Natural killer cell (primary cell): ENCODE data around the gene SETDB1. TPM values are rescaled to one million over a fixed set of nuclear protein-coding genes. Genes with fewer than 3 reads are reported as not detected.

Experiments used
- ATAC-seq, 3 donors: fragments of 150-1000 bp in 2 of 3; fragments of 200-7000 bp in 1 of 3; cut with Tn5 transposase; 1 replicate in 1 of 3; 2 replicates in 2 of 3; pipeline ENCODE4 v1.10.0; 2021; ENCODE audit warnings: mild to moderate bottlenecking in 2 of 3, moderate library complexity in 2 of 3
- DNase-seq, 2 donors: peaks; one replicate each; pipeline versions ENCODE4 v3.0.0 to v3.0.0-alpha.2; 2013 to 2021; ENCODE audit warnings: mixed read lengths in 1 of 2
- H3K27ac ChIP-seq: one replicate; pipeline ENCODE4 v1.5.1; 2013; ENCODE audit warnings: mild to moderate bottlenecking, low read length
- H3K27me3 ChIP-seq: one replicate; pipeline ENCODE4 v1.6.1; 2013; ENCODE audit warnings: low read length; ENCODE audit not compliant: control insufficient read depth, insufficient read depth
- H3K36me3 ChIP-seq: one replicate; pipeline ENCODE4 v1.6.1; 2013; ENCODE audit warnings: low read length; ENCODE audit not compliant: control insufficient read depth, insufficient read depth
- H3K4me1 ChIP-seq: one replicate; pipeline ENCODE4 v1.6.1; 2013; ENCODE audit warnings: low read length; ENCODE audit not compliant: control insufficient read depth, insufficient read depth
- H3K4me3 ChIP-seq: one replicate; pipeline ENCODE4 v1.5.1; 2013; ENCODE audit warnings: low read length
- H3K9me3 ChIP-seq: one replicate; pipeline ENCODE4 v1.6.1; 2013; ENCODE audit warnings: low read length; ENCODE audit not compliant: control insufficient read depth, insufficient read depth
- H3K27ac Mint-ChIP-seq, 2 donors: one replicate each; pipeline ENCODE4 v1.8.0; 2022; ENCODE audit warnings: mild to moderate bottlenecking in 2 of 2, mixed read lengths in 2 of 2, moderate library complexity in 1 of 2
- H3K27me3 Mint-ChIP-seq, 2 donors: one replicate each; pipeline ENCODE4 v1.8.0; 2022; ENCODE audit warnings: low read depth in 2 of 2, mixed read lengths in 2 of 2
- H3K36me3 Mint-ChIP-seq: one replicate; pipeline ENCODE4 v1.8.0; 2022; ENCODE audit warnings: mixed read lengths
- H3K4me1 Mint-ChIP-seq, 2 donors: one replicate each; pipeline ENCODE4 v1.8.0; 2022; ENCODE audit warnings: mixed read lengths in 2 of 2
- H3K4me3 Mint-ChIP-seq: one replicate; pipeline ENCODE4 v1.8.0; 2022; ENCODE audit warnings: mild to moderate bottlenecking, moderate library complexity, mixed read lengths
- H3K9me3 Mint-ChIP-seq, 2 donors: one replicate each; pipeline ENCODE4 v1.8.0; 2022; ENCODE audit warnings: mixed read lengths in 2 of 2
- WGBS: methylation state at CpG from one replicate; pipeline ENCODE4 v1.1.7; 2013; ENCODE audit warnings: missing lambda C conversion rate; ENCODE audit not compliant: insufficient coverage; 5-methylcytosine and 5-hydroxymethylcytosine counted together
- intact Hi-C: fragments of 100-400 bp; cut with micrococcal nuclease; formaldehyde crosslinking; loops from one replicate; pipeline ENCODE4 v1.14.2; 2022
- total RNA-seq, 4 donors: library from RNA; stranded (reverse); fragments of 120-200 nt in 1 of 4; gene quantifications; one replicate each; pipeline versions ENCODE4 v1.2.3 to v1.2.4, GENCODE V29; 2013 to 2022
- TF ChIP-seq, protein P1 (sequence below): fragments of 200-600 bp; IDR thresholded peaks from one replicate; pipeline ENCODE4 v1.8.0; 2022; ENCODE audit warnings: antibody characterized with exemption

The SETDB1 gene
- total RNA-seq, 3 donors from 2014 or later (not counting 1 experiment from before 2014, with no cell fraction given): 64.6 to 74.3 (median 70.5) TPM

DNA sequence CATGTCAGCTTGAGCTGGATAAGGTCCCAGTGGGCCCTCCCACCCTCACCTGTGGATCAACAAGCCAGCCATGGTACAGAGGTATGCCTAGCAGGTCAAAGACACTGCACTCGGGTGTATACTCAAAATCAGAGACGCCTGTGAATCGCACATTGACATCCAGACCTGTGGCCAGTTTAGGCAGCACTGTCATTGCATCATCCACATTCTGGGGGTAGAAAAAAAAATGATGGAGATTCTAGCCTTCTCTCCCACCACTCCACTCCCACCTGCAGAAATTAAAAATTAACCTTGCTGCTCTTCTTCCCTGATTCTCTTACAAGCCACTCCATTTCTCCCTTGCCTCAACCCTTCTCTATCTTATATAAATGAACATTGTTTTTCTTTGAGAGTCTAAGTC lies 74.2 kb downstream of the SETDB1 start:
- Mint-ChIP-seq H3K4me1 (peaks cover 10 to 19% of the 10 kb centered on the region in 2 donors), H3K4me3 (no peak overlapping the region), H3K27ac (no peak overlapping the region), H3K36me3 (no peaks in the 10 kb centered on the region), H3K27me3 (no peaks in the 10 kb centered on the region), H3K9me3 (no peaks in the 10 kb centered on the region)
- Histone ChIP-seq H3K4me3 (no peak overlapping the region), H3K36me3 (peaks cover 12% of the 10 kb centered on the region), H3K4me1 (peaks cover 31% of the 10 kb centered on the region), H3K27ac (no peak overlapping the region), H3K27me3 (no peaks in the 10 kb centered on the region), H3K9me3 (no peaks in the 10 kb centered on the region)
- 97% methylated on average over 3 of the region's 3 CpGs for WGBS
- intact Hi-C loops: no loop called here
- no peak for ATAC-seq
- TF ChIP-seq, protein P1, sequence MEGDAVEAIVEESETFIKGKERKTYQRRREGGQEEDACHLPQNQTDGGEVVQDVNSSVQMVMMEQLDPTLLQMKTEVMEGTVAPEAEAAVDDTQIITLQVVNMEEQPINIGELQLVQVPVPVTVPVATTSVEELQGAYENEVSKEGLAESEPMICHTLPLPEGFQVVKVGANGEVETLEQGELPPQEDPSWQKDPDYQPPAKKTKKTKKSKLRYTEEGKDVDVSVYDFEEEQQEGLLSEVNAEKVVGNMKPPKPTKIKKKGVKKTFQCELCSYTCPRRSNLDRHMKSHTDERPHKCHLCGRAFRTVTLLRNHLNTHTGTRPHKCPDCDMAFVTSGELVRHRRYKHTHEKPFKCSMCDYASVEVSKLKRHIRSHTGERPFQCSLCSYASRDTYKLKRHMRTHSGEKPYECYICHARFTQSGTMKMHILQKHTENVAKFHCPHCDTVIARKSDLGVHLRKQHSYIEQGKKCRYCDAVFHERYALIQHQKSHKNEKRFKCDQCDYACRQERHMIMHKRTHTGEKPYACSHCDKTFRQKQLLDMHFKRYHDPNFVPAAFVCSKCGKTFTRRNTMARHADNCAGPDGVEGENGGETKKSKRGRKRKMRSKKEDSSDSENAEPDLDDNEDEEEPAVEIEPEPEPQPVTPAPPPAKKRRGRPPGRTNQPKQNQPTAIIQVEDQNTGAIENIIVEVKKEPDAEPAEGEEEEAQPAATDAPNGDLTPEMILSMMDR: no peak
- no peak for DNase-seq

DNA sequence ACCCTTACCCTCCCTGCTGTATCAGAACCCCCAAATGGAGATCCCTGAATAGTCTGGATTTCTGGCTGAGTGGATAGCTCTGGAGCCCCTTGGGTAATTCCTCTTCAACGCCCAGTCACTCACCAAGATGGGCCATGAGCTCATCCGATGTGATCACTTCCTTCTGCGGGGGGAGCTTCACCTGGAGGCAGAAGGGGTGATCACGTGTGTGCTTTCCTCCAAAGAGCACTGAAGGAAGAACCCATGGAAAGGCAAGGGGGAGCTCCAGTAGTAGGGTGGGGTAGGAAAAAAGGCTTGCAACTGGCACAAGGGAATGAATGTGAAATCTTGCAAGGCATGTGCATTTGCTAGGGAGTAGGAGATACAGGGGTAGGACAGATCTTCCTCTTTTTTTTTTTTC lies 75.4 kb downstream of the SETDB1 start:
- Histone ChIP-seq H3K36me3 (peaks cover 12% of the 10 kb centered on the region), H3K27ac (no peak overlapping the region), H3K4me3 (no peak overlapping the region), H3K27me3 (no peaks in the 10 kb centered on the region), H3K9me3 (no peaks in the 10 kb centered on the region), H3K4me1 (peaks cover 39% of the 10 kb centered on the region)
- peak in 1 of 3 donors; percentile 37 for ATAC-seq
- Mint-ChIP-seq H3K4me1 (peaks cover 16 to 26% of the 10 kb centered on the region in 2 donors), H3K9me3 (no peaks in the 10 kb centered on the region), H3K27me3 (no peaks in the 10 kb centered on the region), H3K27ac (no peak overlapping the region), H3K4me3 (no peak overlapping the region), H3K36me3 (no peaks in the 10 kb centered on the region)
- no peak for DNase-seq
- TF ChIP-seq, protein P1: no peak
- 92% methylated on average over 4 of the region's 4 CpGs for WGBS
- intact Hi-C loops: no loop called here

DNA sequence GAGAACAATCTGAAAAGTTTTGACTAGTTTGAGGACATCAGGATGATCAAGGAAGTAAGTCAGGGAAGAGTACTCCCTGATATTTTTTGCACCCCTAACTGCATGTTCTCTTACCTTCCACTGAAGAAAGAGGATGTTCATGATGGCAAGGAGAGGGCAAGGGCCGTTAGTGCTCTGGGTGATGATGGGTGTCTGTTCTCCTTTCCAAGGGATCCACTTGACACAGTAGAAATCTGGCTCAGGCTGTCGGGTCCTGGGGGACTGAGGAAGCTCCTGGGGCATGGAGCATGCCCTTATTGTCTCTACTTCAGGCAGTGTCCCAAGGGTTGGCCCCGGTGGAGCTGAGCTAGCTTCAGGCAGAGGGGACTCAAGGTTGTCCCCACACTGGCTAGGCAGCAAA lies 75.9 kb downstream of the SETDB1 start:
- Histone ChIP-seq H3K27ac (no peak overlapping the region), H3K4me3 (no peak overlapping the region), H3K9me3 (no peaks in the 10 kb centered on the region), H3K4me1 (peaks cover 43% of the 10 kb centered on the region), H3K36me3 (peaks cover 12% of the 10 kb centered on the region), H3K27me3 (no peaks in the 10 kb centered on the region)
- intact Hi-C loops: no loop called here
- peaks cover 20 to 30% of the 10 kb centered on the region in 2 donors for H3K4me1 Mint-ChIP-seq
- H3K27me3 Mint-ChIP-seq: no peaks in the 10 kb centered on the region
- WGBS: 86% methylated on average over 3 of the region's 3 CpGs
- no peaks in the 10 kb centered on the region for H3K36me3 Mint-ChIP-seq
- H3K27ac Mint-ChIP-seq: no peak overlapping the region
- no peak for ATAC-seq
- no peaks in the 10 kb centered on the region for H3K9me3 Mint-ChIP-seq
- no peak overlapping the region for H3K4me3 Mint-ChIP-seq
- DNase-seq: no peak
- TF ChIP-seq, protein P1: no peak

DNA sequence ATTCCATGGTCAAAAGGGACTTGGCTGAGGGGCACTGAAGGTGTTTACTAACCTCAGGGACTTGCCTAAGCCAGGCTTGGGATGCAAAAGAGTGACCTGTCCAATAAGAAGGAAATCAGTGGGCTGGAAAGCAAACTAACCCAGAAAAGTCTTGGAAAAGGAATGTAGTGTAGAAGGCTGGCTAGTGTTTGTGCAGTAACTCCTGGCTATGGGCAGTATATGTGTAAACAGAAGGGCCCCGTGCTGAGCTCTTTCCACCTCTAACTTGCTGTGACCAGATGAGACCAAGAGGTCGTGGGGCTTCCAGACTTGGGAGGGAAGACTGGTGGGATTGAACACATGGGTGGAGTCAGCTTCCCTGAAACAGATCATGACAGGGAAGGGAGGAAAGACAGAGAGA lies 76.4 kb downstream of the SETDB1 start:
- Mint-ChIP-seq H3K27me3 (no peaks in the 10 kb centered on the region), H3K27ac (peak overlapping the region in 1 of 2 donors; percentile 69), H3K9me3 (no peaks in the 10 kb centered on the region), H3K4me3 (no peak overlapping the region), H3K4me1 (peaks cover 26 to 36% of the 10 kb centered on the region in 2 donors), H3K36me3 (no peaks in the 10 kb centered on the region)
- H3K9me3 ChIP-seq: no peaks in the 10 kb centered on the region
- ATAC-seq: no peak
- H3K4me3 ChIP-seq: no peak overlapping the region
- TF ChIP-seq, protein P1: no peak
- H3K27ac ChIP-seq: no peak overlapping the region
- no peak for DNase-seq
- H3K4me1 ChIP-seq: peaks cover 49% of the 10 kb centered on the region
- no peaks in the 10 kb centered on the region for H3K27me3 ChIP-seq
- 84% methylated on average over 2 of the region's 2 CpGs for WGBS
- peaks cover 9% of the 10 kb centered on the region for H3K36me3 ChIP-seq
- intact Hi-C loops: no loop called here
